ENCODE results near the gene EDEM3. TPM values are rescaled to one million over a fixed set of nuclear protein-coding genes. Genes with fewer than 3 reads are reported as not detected.

The EDEM3 gene
- polyA plus RNA-seq, 1 donor (not counting 4 experiments of a cell fraction or from before 2014, with no cell fraction given) = 23.6 TPM

- H3K9me3 ChIP-seq (ENCODE audit: control insufficient read depth, low read depth, low read length) = no peaks in the 10 kb centered on the region
- H3K27ac ChIP-seq (ENCODE audit: control insufficient read depth, insufficient read depth, low read length) = no peak overlapping the region
- no peaks in the 10 kb centered on the region for H3K4me1 ChIP-seq (ENCODE audit: control insufficient read depth, extremely low read depth, insufficient read depth, low read length)
- dilution Hi-C loops (cut with MboI; ENCODE audit: extremely low pct_ligation_motif_present, low sequenced_read_pairs) = no loop called here
- no peaks in the 10 kb centered on the region for H3K9me1 ChIP-seq (ENCODE audit: control insufficient read depth, extremely low read depth, insufficient read depth, low read length)
- H3K9ac ChIP-seq (ENCODE audit: control insufficient read depth, extremely low read depth, insufficient read depth, low read length) = no peak overlapping the region
- TF ChIP-seq CTCF (optimal IDR thresholded peaks at IDR 0.05 in 1 of 3, IDR thresholded peaks at IDR 0.05 in 1 of 3, conservative IDR thresholded peaks at IDR 0.05 in 1 of 3; ENCODE audit: extremely low read depth in 1 of 3, insufficient read depth in 2 of 3, low read length in 3 of 3) (no peak), EZH2 (IDR thresholded peaks at IDR 0.05; ENCODE audit: low read length) (no peak)
- H3K79me2 ChIP-seq (ENCODE audit: control insufficient read depth, insufficient read depth, low read length) = no peaks in the 10 kb centered on the region
- FAIRE-seq (no peak), DNase-seq (ENCODE audit: low read depth, low spot score) (no peak)
- H2AFZ ChIP-seq (ENCODE audit: control insufficient read depth, low read length) = no peak overlapping the region
- no peak overlapping the region for H3K4me2 ChIP-seq (ENCODE audit: control insufficient read depth, extremely low read depth, insufficient read depth, low read depth, low read length)
- H3K36me3 ChIP-seq (ENCODE audit: control insufficient read depth in 2 of 2, extremely low read depth in 1 of 2, insufficient read depth in 2 of 2, low read length in 2 of 2) = no peaks in the 10 kb centered on the region
- H4K20me1 ChIP-seq (ENCODE audit: control insufficient read depth, extremely low read depth, insufficient read depth, low read length) = no peaks in the 10 kb centered on the region
- no peak overlapping the region for H3K4me3 ChIP-seq (ENCODE audit: control insufficient read depth in 2 of 3, extremely low read depth in 1 of 3, insufficient read depth in 2 of 3, low read depth in 1 of 3, low read length in 3 of 3)
- peaks cover 4% of the 10 kb centered on the region for H3K27me3 ChIP-seq (ENCODE audit: control insufficient read depth, extremely low read depth, insufficient read depth, low read length)
Measured at GRCh38 chr1:184672013-184672726, 82.5 kb downstream of the EDEM3 start.

GRCh38 chr1:184669391-184669790, 85.3 kb downstream of the EDEM3 start:
- no peaks in the 10 kb centered on the region for H3K36me3 ChIP-seq (ENCODE audit: control insufficient read depth in 2 of 2, extremely low read depth in 1 of 2, insufficient read depth in 2 of 2, low read length in 2 of 2)
- dilution Hi-C loops (cut with MboI; ENCODE audit: extremely low pct_ligation_motif_present, low sequenced_read_pairs) = no loop called here
- H4K20me1 ChIP-seq (ENCODE audit: control insufficient read depth, extremely low read depth, insufficient read depth, low read length) = no peaks in the 10 kb centered on the region
- H3K9me3 ChIP-seq (ENCODE audit: control insufficient read depth, low read depth, low read length) = no peaks in the 10 kb centered on the region
- H3K9ac ChIP-seq (ENCODE audit: control insufficient read depth, extremely low read depth, insufficient read depth, low read length) = no peak overlapping the region
- no peak overlapping the region for H3K4me2 ChIP-seq (ENCODE audit: control insufficient read depth, extremely low read depth, insufficient read depth, low read depth, low read length)
- TF ChIP-seq EZH2 (IDR thresholded peaks at IDR 0.05; ENCODE audit: low read length) (no peak), CTCF (optimal IDR thresholded peaks at IDR 0.05 in 1 of 3, IDR thresholded peaks at IDR 0.05 in 1 of 3, conservative IDR thresholded peaks at IDR 0.05 in 1 of 3; ENCODE audit: extremely low read depth in 1 of 3, insufficient read depth in 2 of 3, low read length in 3 of 3) (no peak)
- DNase-seq (ENCODE audit: low read depth, low spot score) (no peak), FAIRE-seq (no peak)
- no peak overlapping the region for H2AFZ ChIP-seq (ENCODE audit: control insufficient read depth, low read length)
- H3K9me1 ChIP-seq (ENCODE audit: control insufficient read depth, extremely low read depth, insufficient read depth, low read length) = no peaks in the 10 kb centered on the region
- H3K79me2 ChIP-seq (ENCODE audit: control insufficient read depth, insufficient read depth, low read length) = no peaks in the 10 kb centered on the region
- H3K27me3 ChIP-seq (ENCODE audit: control insufficient read depth, extremely low read depth, insufficient read depth, low read length) = peaks cover 10% of the 10 kb centered on the region
- H3K27ac ChIP-seq (ENCODE audit: control insufficient read depth, insufficient read depth, low read length) = no peak overlapping the region
- H3K4me1 ChIP-seq (ENCODE audit: control insufficient read depth, extremely low read depth, insufficient read depth, low read length) = no peaks in the 10 kb centered on the region
- H3K4me3 ChIP-seq (ENCODE audit: control insufficient read depth in 2 of 3, extremely low read depth in 1 of 3, insufficient read depth in 2 of 3, low read depth in 1 of 3, low read length in 3 of 3) = no peak overlapping the region

Data from keratinocyte (primary cell).